OCI-LY1 (cell line): ENCODE data around the gene PRKCZ.

Experiments used
- EZH2 ChIP-seq: fragments of 200-600 bp; sonication (generic), shearing (Covaris generic); IDR thresholded peaks from 2 replicates; pipeline ENCODE4 v1.8.0; 2017; ENCODE audit warnings: borderline replicate concordance, mixed run types, mild to moderate bottlenecking, antibody characterized with exemption, low read length, moderate library complexity, mixed read lengths
- TF ChIP-seq, protein P1 (sequence below): fragments of 200-600 bp; sonication (generic), shearing (Covaris generic); IDR thresholded peaks from 2 replicates; pipeline ENCODE4 v1.5.1; 2017; ENCODE audit warnings: mild to moderate bottlenecking, antibody characterized with exemption, low read length, moderate library complexity, mixed read lengths

DNA sequence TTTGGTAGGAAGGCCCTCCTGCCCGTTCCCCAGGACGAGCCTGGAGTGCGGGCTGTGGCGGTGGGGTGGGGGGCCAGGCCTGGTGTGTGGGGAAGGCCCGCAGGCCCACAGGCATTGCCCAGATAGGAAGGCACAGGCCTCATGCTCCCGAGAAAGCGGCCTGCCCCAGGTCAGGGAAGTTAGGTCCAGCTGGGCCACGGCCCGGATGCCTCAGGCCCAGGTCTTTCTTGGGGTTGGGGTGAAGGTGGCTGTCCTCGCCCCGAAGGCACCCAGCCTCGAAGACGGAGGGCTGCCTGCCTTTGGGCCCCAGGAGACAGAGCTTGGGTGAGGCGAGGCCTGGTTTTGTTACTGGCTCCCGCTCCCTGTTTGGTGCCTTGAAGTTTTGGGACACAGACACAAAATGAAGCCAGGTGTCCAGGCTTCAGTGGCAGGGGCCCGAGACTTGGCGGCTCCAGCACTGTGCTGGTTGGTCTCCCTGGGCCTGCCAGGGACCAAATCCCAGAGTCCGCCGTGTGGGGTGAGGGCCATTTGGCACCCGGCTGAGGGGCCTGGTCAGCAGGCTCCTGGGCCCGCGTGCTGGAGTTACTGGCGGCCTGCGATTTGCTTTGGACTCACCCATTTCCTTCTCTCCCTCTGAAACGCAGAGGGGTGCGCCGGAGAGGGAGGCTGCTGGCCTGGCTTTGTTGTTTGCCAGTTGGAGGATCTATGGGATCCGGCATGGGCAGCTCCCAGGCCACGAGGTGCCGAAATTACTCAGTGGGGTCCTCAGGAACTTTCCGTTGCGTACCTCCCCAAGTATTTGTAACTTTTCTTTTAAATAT, 179.9 kb downstream of the PRKCZ start:
- no peak for TF ChIP-seq EZH2
- TF ChIP-seq, protein P1, sequence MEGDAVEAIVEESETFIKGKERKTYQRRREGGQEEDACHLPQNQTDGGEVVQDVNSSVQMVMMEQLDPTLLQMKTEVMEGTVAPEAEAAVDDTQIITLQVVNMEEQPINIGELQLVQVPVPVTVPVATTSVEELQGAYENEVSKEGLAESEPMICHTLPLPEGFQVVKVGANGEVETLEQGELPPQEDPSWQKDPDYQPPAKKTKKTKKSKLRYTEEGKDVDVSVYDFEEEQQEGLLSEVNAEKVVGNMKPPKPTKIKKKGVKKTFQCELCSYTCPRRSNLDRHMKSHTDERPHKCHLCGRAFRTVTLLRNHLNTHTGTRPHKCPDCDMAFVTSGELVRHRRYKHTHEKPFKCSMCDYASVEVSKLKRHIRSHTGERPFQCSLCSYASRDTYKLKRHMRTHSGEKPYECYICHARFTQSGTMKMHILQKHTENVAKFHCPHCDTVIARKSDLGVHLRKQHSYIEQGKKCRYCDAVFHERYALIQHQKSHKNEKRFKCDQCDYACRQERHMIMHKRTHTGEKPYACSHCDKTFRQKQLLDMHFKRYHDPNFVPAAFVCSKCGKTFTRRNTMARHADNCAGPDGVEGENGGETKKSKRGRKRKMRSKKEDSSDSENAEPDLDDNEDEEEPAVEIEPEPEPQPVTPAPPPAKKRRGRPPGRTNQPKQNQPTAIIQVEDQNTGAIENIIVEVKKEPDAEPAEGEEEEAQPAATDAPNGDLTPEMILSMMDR = no peak
